GM23338 (cell line): Measurements from ENCODE around the gene HACD1. TPM values are rescaled to one million over a fixed set of nuclear protein-coding genes. Genes with fewer than 3 reads are reported as not detected.

Experiments
- ATAC-seq: fragments of 200-7000 bp; cut with Tn5 transposase; 3 replicates; pipeline ENCODE4 v1.9.1; 2020
- DNase-seq: peaks from one replicate; pipeline ENCODE4 v3.0.0-alpha.2; 2015; ENCODE audit warnings: low spot score
- H2AFZ ChIP-seq: fragments of 200-600 bp; sonication (generic); 2 replicates; pipeline ENCODE4 v1.8.0; 2016; ENCODE audit warnings: antibody characterized with exemption, mild to moderate bottlenecking, moderate library complexity
- H3F3A ChIP-seq: fragments of 200-600 bp; sonication (generic); replicated peaks from 2 replicates; pipeline ENCODE4 v1.8.0; 2017; ENCODE audit warnings: antibody characterized with exemption, mixed run types, low read depth
- H3K27ac ChIP-seq: fragments of 200-600 bp; sonication (generic); 2 replicates; pipeline ENCODE4 v1.6.1; 2016; ENCODE audit warnings: low read depth
- H3K27me3 ChIP-seq: fragments of 200-600 bp; sonication (generic); 2 replicates; pipeline ENCODE4 v1.8.0; 2016; ENCODE audit warnings: mild to moderate bottlenecking, mixed run types, moderate library complexity; ENCODE audit not compliant: insufficient read depth
- H3K36me3 ChIP-seq: fragments of 200-600 bp; sonication (generic); 2 replicates; pipeline ENCODE4 v1.8.0; 2016; ENCODE audit warnings: mild to moderate bottlenecking; ENCODE audit not compliant: insufficient read depth
- H3K4me1 ChIP-seq: fragments of 200-600 bp; sonication (generic); 2 replicates; pipeline ENCODE4 v1.8.0; 2016; ENCODE audit warnings: mild to moderate bottlenecking, moderate library complexity; ENCODE audit not compliant: insufficient read depth
- H3K4me2 ChIP-seq: fragments of 200-600 bp; sonication (generic); 2 replicates; pipeline ENCODE4 v1.7.1; 2017; ENCODE audit warnings: mixed run types
- H3K4me3 ChIP-seq: fragments of 200-600 bp; sonication (generic); 2 replicates; pipeline ENCODE4 v1.6.1; 2016; ENCODE audit warnings: mixed run types
- H3K79me2 ChIP-seq: fragments of 200-600 bp; sonication (generic); replicated peaks from 2 replicates; pipeline ENCODE4 v1.8.0; 2017; ENCODE audit warnings: mild to moderate bottlenecking; ENCODE audit not compliant: insufficient read depth
- H3K9me2 ChIP-seq: fragments of 200-600 bp; sonication (generic); 2 replicates; pipeline ENCODE4 v1.8.0; 2017; ENCODE audit not compliant: insufficient read depth
- H4K20me1 ChIP-seq: fragments of 200-600 bp; sonication (generic); replicated peaks from 2 replicates; pipeline ENCODE4 v1.8.0; 2017; ENCODE audit warnings: mild to moderate bottlenecking; ENCODE audit not compliant: insufficient read depth
- H3K27ac Mint-ChIP-seq: 2 replicates; pipeline ENCODE4 v1.8.0; 2020; ENCODE audit warnings: inconsistent platforms, mild to moderate bottlenecking, moderate library complexity, mixed read lengths
- H3K27me3 Mint-ChIP-seq: 3 replicates; pipeline ENCODE4 v1.8.0; 2022; ENCODE audit warnings: low read depth, mild to moderate bottlenecking, moderate library complexity, mixed read lengths, inconsistent platforms; ENCODE audit not compliant: insufficient read depth, poor library complexity
- H3K36me3 Mint-ChIP-seq: 3 replicates; pipeline ENCODE4 v1.8.0; 2021; ENCODE audit warnings: low read depth, mild to moderate bottlenecking, inconsistent platforms, moderate library complexity, mixed read lengths
- H3K4me1 Mint-ChIP-seq: 3 replicates; pipeline ENCODE4 v1.8.0; 2020; ENCODE audit warnings: mild to moderate bottlenecking, inconsistent platforms, mixed read lengths
- H3K4me3 Mint-ChIP-seq: 3 replicates; pipeline ENCODE4 v1.8.0; 2021; ENCODE audit warnings: moderate library complexity, mild to moderate bottlenecking, inconsistent platforms, mixed read lengths
- H3K9me3 Mint-ChIP-seq: 3 replicates; pipeline ENCODE4 v1.8.0; 2020; ENCODE audit warnings: moderate library complexity, mild to moderate bottlenecking, inconsistent platforms, mixed read lengths
- CREB1 ChIP-seq: fragments of 250-450 bp; sonication (Bioruptor Pico); IDR thresholded peaks from 2 replicates; pipeline ENCODE4 v1.5.0; 2020; ENCODE audit warnings: low read depth, mild to moderate bottlenecking, moderate library complexity
- CTCF ChIP-seq, 2 experiments: fragments of 200-600 bp in 1 of 2; sonication (generic) in 1 of 2; conservative IDR thresholded peaks; 2 replicates each; pipeline versions ENCODE4 v1.5.1 to v1.6.1; 2016 to 2017; ENCODE audit warnings: antibody characterized with exemption in 2 of 2, low read depth in 2 of 2, mild to moderate bottlenecking in 2 of 2, moderate library complexity in 1 of 2
- ETS1 ChIP-seq: IDR thresholded peaks from 2 replicates; pipeline ENCODE4 v1.6.1; 2016; ENCODE audit warnings: antibody characterized with exemption
- EZH2 ChIP-seq: fragments of 200-600 bp; sonication (generic); IDR thresholded peaks from one replicate; pipeline ENCODE4 v1.8.0; 2017; ENCODE audit warnings: antibody characterized with exemption, mild to moderate bottlenecking, low read depth; ENCODE audit not compliant: unreplicated experiment
- JUNB ChIP-seq: IDR thresholded peaks from one replicate; pipeline ENCODE4 v1.6.1; 2016; ENCODE audit warnings: antibody characterized with exemption; ENCODE audit not compliant: unreplicated experiment
- NANOG ChIP-seq: IDR thresholded peaks from 2 replicates; pipeline ENCODE4 v1.6.1; 2016; ENCODE audit warnings: antibody characterized with exemption, borderline replicate concordance
- POLR2AphosphoS5 ChIP-seq: IDR thresholded peaks from 2 replicates; pipeline ENCODE4 v1.6.1; 2016; ENCODE audit warnings: antibody characterized with exemption, low read depth
- REST ChIP-seq: IDR thresholded peaks from one replicate; pipeline ENCODE4 v1.6.1; 2018; ENCODE audit warnings: antibody characterized with exemption; ENCODE audit not compliant: unreplicated experiment
- STAT1 ChIP-seq: IDR thresholded peaks from one replicate; pipeline ENCODE4 v1.6.1; 2016; ENCODE audit warnings: antibody characterized with exemption; ENCODE audit not compliant: unreplicated experiment
- ZNF114 ChIP-seq: fragments of 250-450 bp; sonication (Bioruptor Pico); IDR thresholded peaks from 2 replicates; pipeline ENCODE4 v1.5.0; 2020; ENCODE audit warnings: mild to moderate bottlenecking, moderate library complexity
- ZNF331 ChIP-seq: fragments of 250-450 bp; sonication (Bioruptor Pico); IDR thresholded peaks from 2 replicates; pipeline ENCODE4 v1.5.0; 2020; ENCODE audit warnings: low read depth, mild to moderate bottlenecking, moderate library complexity
- polyA plus RNA-seq: library from polyadenylated mRNA; unstranded; fragments of >200 nt; fragmentation: Nextera tagmentation; extraction: Ambion mirVana; gene quantifications from 2 replicates; pipeline ENCODE4 v1.2.1, GENCODE V29; 2016
- total RNA-seq: library from RNA; depleted of rRNA; stranded (reverse); fragments of >200 nt; shearing (Covaris generic); gene quantifications from 2 replicates; pipeline ENCODE4 v1.2.3, GENCODE V29; 2014

HACD1 gene
- total and polyA plus RNA-seq, 2 experiments from 2014 or later: 32.2 to 66.2 TPM

- Mint-ChIP-seq H3K4me1 (peaks cover 7% of the 10 kb centered on the region), H3K36me3 (peaks cover 6% of the 10 kb centered on the region; the same call in 1 of the 3 replicates), H3K27ac (no peak overlapping the region), H3K4me3 (no peak overlapping the region), H3K9me3 (peaks cover 4% of the 10 kb centered on the region; the same call in 2 of the 3 replicates), H3K27me3 (no peaks in the 10 kb centered on the region)
- ATAC-seq (no peak), DNase-seq (no peak)
- H3K4me3 ChIP-seq: no peak overlapping the region
- no peaks in the 10 kb centered on the region for H3K36me3 ChIP-seq
- no peaks in the 10 kb centered on the region for H3F3A ChIP-seq
- no peaks in the 10 kb centered on the region for H4K20me1 ChIP-seq
- no peaks in the 10 kb centered on the region for H3K27me3 ChIP-seq
- H3K27ac ChIP-seq: no peak overlapping the region
- peaks cover 6% of the 10 kb centered on the region; the same call in 1 of the 2 replicates for H3K4me1 ChIP-seq
- H3K79me2 ChIP-seq: no peaks in the 10 kb centered on the region
- H3K4me2 ChIP-seq: no peak overlapping the region
- TF ChIP-seq CREB1 (CRISPR knock-in tag) (no peak), ZNF331 (no peak), JUNB (no peak), CTCF (conservative IDR thresholded peaks at IDR 0.05; ENCODE audit: low read depth in 2 of 2) (no peak), POLR2AphosphoS5 (no peak)
- H2AFZ ChIP-seq: no peak overlapping the region
- no peaks in the 10 kb centered on the region for H3K9me2 ChIP-seq
Measured at GRCh38 chr10:17585016-17585415, 32.2 kb downstream of the HACD1 start.

GRCh38 chr10:17580885-17581284 is 36.3 kb downstream of the HACD1 start:
- H3K36me3 Mint-ChIP-seq: no peaks in the 10 kb centered on the region
- no peaks in the 10 kb centered on the region for H3K4me1 Mint-ChIP-seq
- H3K9me3 Mint-ChIP-seq: no peaks in the 10 kb centered on the region
- TF ChIP-seq NANOG: no peak
- TF ChIP-seq STAT1: no peak
- no peak for TF ChIP-seq POLR2AphosphoS5
- TF ChIP-seq REST: no peak
- TF ChIP-seq CTCF (conservative IDR thresholded peaks at IDR 0.05; ENCODE audit: low read depth in 2 of 2): no peak
- no peak for TF ChIP-seq ZNF114 (CRISPR knock-in tag)
- TF ChIP-seq JUNB: no peak
- TF ChIP-seq ETS1: no peak
- TF ChIP-seq CREB1 (CRISPR knock-in tag): no peak
- TF ChIP-seq ZNF331: no peak
- TF ChIP-seq EZH2: no peak

More at GRCh38 chr10:17580885-17581284, 36.3 kb downstream of the HACD1 start:
- Histone ChIP-seq H4K20me1 (no peaks in the 10 kb centered on the region), H3K79me2 (no peaks in the 10 kb centered on the region), H3K9me2 (no peaks in the 10 kb centered on the region), H3K36me3 (no peaks in the 10 kb centered on the region), H3K27me3 (no peaks in the 10 kb centered on the region), H3K4me3 (no peak overlapping the region), H3K4me2 (no peak overlapping the region), H2AFZ (no peak overlapping the region), H3K27ac (no peak overlapping the region), H3F3A (no peaks in the 10 kb centered on the region), H3K4me1 (no peaks in the 10 kb centered on the region)
- peaks cover 2% of the 10 kb centered on the region for H3K27me3 Mint-ChIP-seq
- no peak for DNase-seq
- no peak overlapping the region for H3K4me3 Mint-ChIP-seq
- ATAC-seq: no peak
- H3K27ac Mint-ChIP-seq: no peak overlapping the region
